HG03039 (cell line): Measurements from ENCODE around the gene PHACTR3.
"Not testable (repeated sequence)": the region's sequence is repeated elsewhere in the genome, so short reads cannot be mapped to it uniquely, and the experiment has no call there.

Source experiments
- ATAC-seq: cut with Tn5 transposase; IDR thresholded peaks from one replicate; pipeline ENCODE4 v1.9.1; 2021; ENCODE audit warnings: mild to moderate bottlenecking, moderate library complexity; ENCODE audit not compliant: unreplicated experiment

The PHACTR3 gene

GRCh38 chr20:59618585-59618984, 14.2 kb downstream of the PHACTR3 start:
- not testable (repeated sequence) for ATAC-seq

GRCh38 chr20:59620860-59621505, 16.6 kb downstream of the PHACTR3 start:
- ATAC-seq, result no peak

- no peak for ATAC-seq
Measured at GRCh38 chr20:59622496-59622895, 18.2 kb downstream of the PHACTR3 start.

GRCh38 chr20:59623133-59623532, 18.8 kb downstream of the PHACTR3 start:
- ATAC-seq, result no peak

GRCh38 chr20:59623583-59623982, 19.2 kb downstream of the PHACTR3 start:
- ATAC-seq, result no peak

- no peak for ATAC-seq
Measured at GRCh38 chr20:59624401-59624800, 20.1 kb downstream of the PHACTR3 start.

- no peak for ATAC-seq
Measured at GRCh38 chr20:59625214-59625922, 21.0 kb downstream of the PHACTR3 start.

GRCh38 chr20:59627298-59627697, 23.0 kb downstream of the PHACTR3 start:
- ATAC-seq, result no peak

- ATAC-seq, result no peak
Measured at GRCh38 chr20:59628171-59628570, 23.8 kb downstream of the PHACTR3 start.

GRCh38 chr20:59629141-59630045, 25.1 kb downstream of the PHACTR3 start:
- no peak for ATAC-seq

- ATAC-seq, result no peak
Measured at GRCh38 chr20:59630526-59630925, 26.2 kb downstream of the PHACTR3 start.

- no peak for ATAC-seq
Measured at GRCh38 chr20:59631751-59632540, 27.6 kb downstream of the PHACTR3 start.

- no peak for ATAC-seq
Measured at GRCh38 chr20:59632541-59633113, 28.3 kb downstream of the PHACTR3 start.

GRCh38 chr20:59633656-59634251, 29.4 kb downstream of the PHACTR3 start:
- no peak for ATAC-seq

- ATAC-seq, result no peak
Measured at GRCh38 chr20:59634435-59635005, 30.2 kb downstream of the PHACTR3 start.

- ATAC-seq, result no peak
Measured at GRCh38 chr20:59636766-59637370, 32.5 kb downstream of the PHACTR3 start.

- no peak for ATAC-seq
Measured at GRCh38 chr20:59640267-59640666, 35.9 kb downstream of the PHACTR3 start.

- no peak for ATAC-seq
Measured at GRCh38 chr20:59643615-59644061, 39.3 kb downstream of the PHACTR3 start.

- ATAC-seq, result no peak
Measured at GRCh38 chr20:59644371-59644939, 40.1 kb downstream of the PHACTR3 start.
